Heart left ventricle (tissue), 16 donors: ENCODE data around the gene RBBP8. TPM values are rescaled to one million over a fixed set of nuclear protein-coding genes. Genes with fewer than 3 reads are reported as not detected.

ENCODE experiments used
- ATAC-seq, 4 donors: fragments of 200-7000 bp; cut with Tn5 transposase; one replicate each; pipeline ENCODE4 v1.9.1; 2020 to 2022; ENCODE audit warnings: moderate library complexity in 4 of 4, mild to moderate bottlenecking in 3 of 4, moderate number of reproducible peaks in 1 of 4
- DNase-seq, 5 donors: peaks; one replicate each; pipeline ENCODE4 v3.0.0-alpha.2; 2020
- H3K27ac ChIP-seq, 12 donors: fragments of 200-600 bp; sonication (generic) in 4 of 12; one replicate each; pipeline versions ENCODE4 v1.5.0 to v1.8.0; 2016 to 2022; ENCODE audit warnings: mild to moderate bottlenecking in 2 of 12
- H3K27me3 ChIP-seq, 9 donors: fragments of 200-600 bp; sonication (generic) in 2 of 9; one replicate each; pipeline versions ENCODE4 v1.5.1 to v1.8.0; 2016 to 2022; ENCODE audit warnings: mild to moderate bottlenecking in 3 of 9
- H3K36me3 ChIP-seq, 9 donors: fragments of 200-600 bp; sonication (generic) in 2 of 9; one replicate each; pipeline versions ENCODE4 v1.5.0 to v1.8.0; 2018 to 2022; ENCODE audit warnings: mild to moderate bottlenecking in 2 of 9
- H3K4me1 ChIP-seq, 12 donors: fragments of 200-600 bp; sonication (generic) in 4 of 12; one replicate each; pipeline versions ENCODE4 v1.5.0 to v1.8.0; 2016 to 2022; ENCODE audit warnings: mild to moderate bottlenecking in 3 of 12
- H3K4me3 ChIP-seq, 12 donors: fragments of 200-600 bp; sonication (generic) in 4 of 12; one replicate each; pipeline versions ENCODE4 v1.5.0 to v1.8.0; 2017 to 2022; ENCODE audit warnings: mild to moderate bottlenecking in 9 of 12, moderate library complexity in 4 of 12
- H3K9me3 ChIP-seq, 12 donors: fragments of 200-600 bp; sonication (generic) in 4 of 12; one replicate each; pipeline versions ENCODE4 v1.5.0 to v1.8.0; 2016 to 2022; ENCODE audit warnings: mild to moderate bottlenecking in 1 of 12
- CTCF ChIP-seq, 12 donors: fragments of 200-600 bp; sonication (generic) in 4 of 12; IDR thresholded peaks; one replicate each; pipeline versions ENCODE4 v1.5.0 to v1.8.0; 2018 to 2022; ENCODE audit warnings: antibody characterized with exemption in 12 of 12, mild to moderate bottlenecking in 5 of 12
- POLR2A ChIP-seq, 2 donors: fragments of 450-650 bp; IDR thresholded peaks; one replicate each; pipeline ENCODE4 v1.6.1; 2017; ENCODE audit warnings: antibody characterized with exemption in 2 of 2, mild to moderate bottlenecking in 2 of 2, moderate library complexity in 2 of 2
- WGBS, 4 donors: extraction: QIAGEN DNeasy Blood & Tissue Kit in 2 of 4; methylation state at CpG; one replicate each; pipeline versions ENCODE4 v1.1.5 to v1.1.7; 2013 to 2018; 5-methylcytosine and 5-hydroxymethylcytosine counted together
- intact Hi-C, 10 donors: fragments of 100-400 bp; cut with DNase I; formaldehyde crosslinking; loops; one replicate each; pipeline versions ENCODE4 v1.11.1 to v1.14.2; 2022
- polyA plus RNA-seq, 2 donors: library from polyadenylated mRNA; stranded (reverse); fragments of 200-250 nt; gene quantifications; one replicate each; pipeline ENCODE4 v1.2.3, GENCODE V29; 2013
- total RNA-seq, 9 donors: library from RNA; depleted of rRNA in 2 of 9; stranded (reverse); fragments of >200 nt in 2 of 9; fragmentation: NEBNext Ultra II Directional in 3 of 9; extraction: Animal tissue kit (Norgen Biotek cat#: 25700) in 3 of 9; gene quantifications; one replicate each; pipeline versions ENCODE4 v1.1.0 to v1.2.4, GENCODE V29; 2016 to 2023
- donor health status: ischemic (EF 13 %, LVEDD 7.1; RV severe dilation, severe dysfunction).
- donor health status: healthy with polysubstance abuse.
- donor health status: DM: no; HTN: yes; CAD: no.
- donor health status: DM: no; HTN: no; CAD: no.
- donor health status: ischemic (EF 25% LVEDD 6.9; RV normal size, moderate dysfunction).
- donor health status: ischemic (EF 25% LVEDD 5.7; RV mildly dilated, moderate dysfunction).
- donor health status: healthy.
- donor health status: DM: yes; HTN: yes; CAD: no.
- donor health status: ischemic (EF 35%, LVEDD 5.7; RV mildly dilated, moderate dysfunction).
- donor health status: nonischemic (EF 11% LVEDD 7.7; RV severe dilation, severe dysfunction).
- donor health status: DM: yes; HTN: yes; CAD: no.
- donor health status: PGD.
- donor health status: ischemic (EF 29% LVEDD 5.4; RV normal size, mild dysfunction).
- donor health status: nonischemic (EF 23%, LVEDD 6.1; RV moderate dilation, normal function).

Gene RBBP8
- total and polyA plus RNA-seq, 11 donors: 5.1 to 12.2 (median 8.8) TPM

GRCh38 chr18:22913861-22914260 is 19.3 kb upstream of the RBBP8 start:
- Histone ChIP-seq H3K4me1 (no peaks in the 10 kb centered on the region), H3K27me3 (no peaks in the 10 kb centered on the region), H3K27ac (no peak overlapping the region), H3K36me3 (no peaks in the 10 kb centered on the region), H3K9me3 (no peaks in the 10 kb centered on the region), H3K4me3 (no peak overlapping the region)
- WGBS, 4 donors: 73 to 81% (median 75%) methylated on average over 2 to 3 of the region's 3 CpGs
- TF ChIP-seq CTCF (IDR thresholded peaks at IDR 0.05) (no peak), POLR2A (IDR thresholded peaks at IDR 0.05) (no peak)
- peak in 1 of 4 donors; percentile 27 for ATAC-seq
- no peak for DNase-seq
- intact Hi-C loops: loop anchor here in 1 of 10 donors (10.0 kb wide), 1 partner anchor 59 kb away; no protein-coding TSS in a partner anchor

- WGBS, 4 donors: 86 to 93% (median 91%) methylated on average over 3 of the region's 3 CpGs
- intact Hi-C loops: loop anchor here in 1 of 10 donors (10.0 kb wide), 1 partner anchor 60 kb away; no protein-coding TSS in a partner anchor
- H3K4me1 ChIP-seq: no peaks in the 10 kb centered on the region
- no peak for TF ChIP-seq CTCF (IDR thresholded peaks at IDR 0.05)
- no peak for TF ChIP-seq POLR2A (IDR thresholded peaks at IDR 0.05)
- DNase-seq (no peak), ATAC-seq (no peak)
- H3K9me3 ChIP-seq: no peaks in the 10 kb centered on the region
- H3K27me3 ChIP-seq: no peaks in the 10 kb centered on the region
- no peak overlapping the region for H3K27ac ChIP-seq
- H3K4me3 ChIP-seq: no peak overlapping the region
- no peaks in the 10 kb centered on the region for H3K36me3 ChIP-seq
These were observed 18.5 kb upstream of the RBBP8 start for GRCh38 chr18:22914633-22915032.

- no peak overlapping the region for H3K4me3 ChIP-seq
- no peak for ATAC-seq
- TF ChIP-seq CTCF (IDR thresholded peaks at IDR 0.05) (no peak), POLR2A (IDR thresholded peaks at IDR 0.05) (no peak)
- no peaks in the 10 kb centered on the region for H3K4me1 ChIP-seq
- no peak overlapping the region for H3K27ac ChIP-seq
- DNase-seq: no peak
- no peaks in the 10 kb centered on the region for H3K27me3 ChIP-seq
- no peaks in the 10 kb centered on the region for H3K9me3 ChIP-seq
- intact Hi-C loops: loop anchor here in 1 of 10 donors (10.0 kb wide), 1 partner anchor 61 kb away; no protein-coding TSS in a partner anchor
- H3K36me3 ChIP-seq: no peaks in the 10 kb centered on the region
These were observed 17.8 kb upstream of the RBBP8 start for GRCh38 chr18:22915337-22915736.

- H3K27me3 ChIP-seq: no peaks in the 10 kb centered on the region
- intact Hi-C loops: no loop called here
- no peak overlapping the region for H3K4me3 ChIP-seq
- DNase-seq: no peak
- ATAC-seq: no peak
- TF ChIP-seq POLR2A (IDR thresholded peaks at IDR 0.05) (no peak), CTCF (IDR thresholded peaks at IDR 0.05) (no peak)
- no peaks in the 10 kb centered on the region for H3K36me3 ChIP-seq
- no peaks in the 10 kb centered on the region for H3K9me3 ChIP-seq
- H3K27ac ChIP-seq: no peak overlapping the region
- 52 to 63% (median 57%) methylated on average over 3 of the region's 3 CpGs for WGBS, 4 donors
- no peaks in the 10 kb centered on the region for H3K4me1 ChIP-seq
These were observed 11.4 kb upstream of the RBBP8 start for GRCh38 chr18:22921772-22922171.
